OCI-LY7 (cell line): ENCODE results near the gene SYT14.

Experiments
- EZH2phosphoT487 ChIP-seq: fragments of 200-600 bp; sonication (generic); IDR thresholded peaks from 2 replicates; pipeline ENCODE4 v1.6.1; 2018; ENCODE audit warnings: low read depth, borderline replicate concordance, mild to moderate bottlenecking, mixed run types, antibody characterized with exemption, low read length, moderate library complexity, mixed read lengths
- TF ChIP-seq, protein P1 (sequence below): fragments of 200-600 bp; sonication (generic); conservative IDR thresholded peaks from 2 replicates; pipeline ENCODE4 v1.5.1; 2014; ENCODE audit warnings: mild to moderate bottlenecking, antibody characterized with exemption, low read length, moderate library complexity, mixed read lengths

DNA sequence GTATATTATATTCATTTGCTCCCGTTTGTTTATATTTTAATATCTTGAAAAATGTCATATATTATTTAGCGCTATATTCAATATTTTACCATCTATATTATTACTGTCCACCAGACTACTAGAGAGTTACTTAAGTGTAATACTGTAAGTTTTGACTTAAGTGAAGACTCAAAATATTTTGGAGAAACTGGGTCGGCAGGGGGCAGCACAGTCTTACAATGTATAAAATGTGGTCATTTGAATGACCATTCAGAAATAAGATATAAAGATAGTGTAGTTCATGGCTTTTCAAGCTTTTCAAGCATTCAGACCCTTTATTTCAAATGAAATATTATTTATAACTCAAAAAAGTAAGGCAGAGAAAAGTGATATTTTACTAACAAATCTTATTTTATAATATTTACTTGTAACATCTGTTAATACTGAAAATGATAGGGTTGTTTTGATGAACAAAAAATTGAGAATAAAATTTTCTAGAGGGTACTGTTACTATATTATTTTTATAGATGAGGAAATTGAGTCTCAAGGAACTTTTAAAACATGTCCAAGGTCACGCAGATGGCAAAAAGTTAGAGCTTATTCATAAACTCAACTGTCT lies 205.5 kb downstream of the SYT14 start:
- TF ChIP-seq, protein P1, sequence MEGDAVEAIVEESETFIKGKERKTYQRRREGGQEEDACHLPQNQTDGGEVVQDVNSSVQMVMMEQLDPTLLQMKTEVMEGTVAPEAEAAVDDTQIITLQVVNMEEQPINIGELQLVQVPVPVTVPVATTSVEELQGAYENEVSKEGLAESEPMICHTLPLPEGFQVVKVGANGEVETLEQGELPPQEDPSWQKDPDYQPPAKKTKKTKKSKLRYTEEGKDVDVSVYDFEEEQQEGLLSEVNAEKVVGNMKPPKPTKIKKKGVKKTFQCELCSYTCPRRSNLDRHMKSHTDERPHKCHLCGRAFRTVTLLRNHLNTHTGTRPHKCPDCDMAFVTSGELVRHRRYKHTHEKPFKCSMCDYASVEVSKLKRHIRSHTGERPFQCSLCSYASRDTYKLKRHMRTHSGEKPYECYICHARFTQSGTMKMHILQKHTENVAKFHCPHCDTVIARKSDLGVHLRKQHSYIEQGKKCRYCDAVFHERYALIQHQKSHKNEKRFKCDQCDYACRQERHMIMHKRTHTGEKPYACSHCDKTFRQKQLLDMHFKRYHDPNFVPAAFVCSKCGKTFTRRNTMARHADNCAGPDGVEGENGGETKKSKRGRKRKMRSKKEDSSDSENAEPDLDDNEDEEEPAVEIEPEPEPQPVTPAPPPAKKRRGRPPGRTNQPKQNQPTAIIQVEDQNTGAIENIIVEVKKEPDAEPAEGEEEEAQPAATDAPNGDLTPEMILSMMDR, result peak; percentile 94
- no peak for TF ChIP-seq EZH2phosphoT487
